ENCODE results near the gene FRMPD1.

GRCh38 chr9:37679649-37680402, 29.1 kb downstream of the FRMPD1 start:
- TF ChIP-seq CTCF (conservative IDR thresholded peaks at IDR 0.05; ENCODE audit: low read length) (no peak), EZH2phosphoT487 (IDR thresholded peaks at IDR 0.05; ENCODE audit: borderline replicate concordance) (no peak)
